ENCODE data around the gene AGBL4.

The AGBL4 gene

DNA sequence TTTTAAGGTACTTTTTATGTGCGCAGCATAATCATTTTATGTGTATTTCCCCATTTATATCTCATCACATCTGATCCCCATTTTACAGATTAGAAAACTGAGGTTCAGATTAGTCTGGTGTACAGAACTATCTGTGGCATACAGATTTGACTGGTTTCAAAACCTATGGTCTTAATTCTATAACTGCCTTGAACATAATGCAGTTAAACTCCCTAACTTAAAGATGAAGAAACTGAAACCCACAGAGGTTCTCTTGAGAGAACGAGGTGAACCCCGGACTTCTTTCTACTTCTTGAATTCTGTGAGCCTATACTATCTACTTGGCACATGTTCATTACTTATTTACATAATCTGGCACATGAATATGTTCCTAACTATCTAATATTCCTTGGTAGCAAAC, 479.1 kb downstream of the AGBL4 start:
- TF ChIP-seq, protein P1, sequence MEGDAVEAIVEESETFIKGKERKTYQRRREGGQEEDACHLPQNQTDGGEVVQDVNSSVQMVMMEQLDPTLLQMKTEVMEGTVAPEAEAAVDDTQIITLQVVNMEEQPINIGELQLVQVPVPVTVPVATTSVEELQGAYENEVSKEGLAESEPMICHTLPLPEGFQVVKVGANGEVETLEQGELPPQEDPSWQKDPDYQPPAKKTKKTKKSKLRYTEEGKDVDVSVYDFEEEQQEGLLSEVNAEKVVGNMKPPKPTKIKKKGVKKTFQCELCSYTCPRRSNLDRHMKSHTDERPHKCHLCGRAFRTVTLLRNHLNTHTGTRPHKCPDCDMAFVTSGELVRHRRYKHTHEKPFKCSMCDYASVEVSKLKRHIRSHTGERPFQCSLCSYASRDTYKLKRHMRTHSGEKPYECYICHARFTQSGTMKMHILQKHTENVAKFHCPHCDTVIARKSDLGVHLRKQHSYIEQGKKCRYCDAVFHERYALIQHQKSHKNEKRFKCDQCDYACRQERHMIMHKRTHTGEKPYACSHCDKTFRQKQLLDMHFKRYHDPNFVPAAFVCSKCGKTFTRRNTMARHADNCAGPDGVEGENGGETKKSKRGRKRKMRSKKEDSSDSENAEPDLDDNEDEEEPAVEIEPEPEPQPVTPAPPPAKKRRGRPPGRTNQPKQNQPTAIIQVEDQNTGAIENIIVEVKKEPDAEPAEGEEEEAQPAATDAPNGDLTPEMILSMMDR (IDR thresholded peaks at IDR 0.05; ENCODE audit: borderline replicate concordance, insufficient read depth, low read depth, low read length): no peak

DNA sequence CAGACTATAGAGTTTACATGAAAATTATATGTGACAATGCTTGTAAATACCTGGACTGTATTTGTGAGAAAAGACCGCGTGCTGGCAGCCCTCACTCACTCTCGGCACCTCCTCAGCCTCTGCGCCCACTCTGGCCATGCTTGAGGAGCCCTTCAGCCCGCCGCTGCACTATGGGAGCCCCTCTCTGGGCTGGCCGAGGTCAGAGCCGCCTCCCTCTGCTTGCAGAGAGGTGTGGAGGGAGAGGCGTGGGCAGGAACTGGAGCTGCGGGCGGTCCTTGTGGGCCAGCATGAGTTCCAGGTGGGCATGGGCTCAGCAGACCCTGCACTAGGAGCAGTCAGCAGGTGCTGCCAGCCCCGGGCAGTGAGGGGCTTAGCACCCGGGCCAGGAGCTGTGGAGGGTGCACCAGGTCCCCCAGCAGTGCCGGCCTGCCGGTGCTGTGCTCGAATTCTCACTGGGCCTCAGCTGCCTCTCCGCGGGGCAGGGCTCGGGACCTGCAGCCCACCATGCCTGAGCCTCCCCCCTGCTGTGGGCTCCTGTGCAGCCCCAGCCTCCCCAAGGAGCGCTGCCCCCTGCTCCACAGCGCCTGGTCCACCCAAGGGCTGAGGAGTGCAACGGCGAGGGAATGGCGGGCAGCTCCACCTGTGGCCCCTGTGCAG, 482.5 kb downstream of the AGBL4 start:
- TF ChIP-seq, protein P1 (IDR thresholded peaks at IDR 0.05; ENCODE audit: borderline replicate concordance, insufficient read depth, low read depth, low read length): no peak
- no peak overlapping the region for H3K4me3 ChIP-seq (ENCODE audit: low read depth, low read length)

More for the DNA sequence above, 479.1 kb downstream of the AGBL4 start:
- H3K4me3 ChIP-seq (ENCODE audit: low read depth, low read length): no peak overlapping the region

DNA sequence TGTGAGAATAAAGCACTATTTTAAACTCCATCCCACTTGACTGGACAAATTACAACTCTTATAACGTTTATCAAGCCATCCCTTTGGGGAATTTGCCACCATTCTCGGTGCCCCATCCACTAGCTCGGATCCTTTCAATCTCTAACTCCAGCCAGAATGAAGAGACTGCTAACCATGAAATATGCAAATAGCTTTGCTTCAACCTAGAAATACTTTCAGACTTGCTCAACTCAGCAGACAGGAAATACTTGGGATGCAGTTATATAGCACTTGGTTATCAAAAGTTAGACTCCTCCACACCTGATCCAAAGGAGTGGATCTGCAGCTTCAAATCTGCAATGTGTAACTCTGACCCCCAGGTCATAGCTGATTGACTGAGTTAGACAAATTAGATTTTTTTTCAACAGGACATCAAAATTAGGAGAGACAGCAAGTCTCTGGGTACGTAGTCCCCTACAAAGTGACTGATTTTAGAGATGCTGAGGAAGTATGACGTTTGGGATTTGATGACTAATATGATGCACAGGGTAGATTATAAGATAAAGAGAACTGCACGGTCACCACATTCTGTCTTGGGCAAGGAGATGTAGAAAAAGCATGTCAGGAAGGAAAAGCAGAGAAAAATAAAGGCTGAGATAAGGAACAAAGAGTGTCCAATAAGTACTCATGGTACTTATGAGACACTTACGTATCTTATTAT, 496.0 kb downstream of the AGBL4 start:
- no peak overlapping the region for H3K4me3 ChIP-seq (ENCODE audit: low read depth, low read length)
- TF ChIP-seq, protein P1 (IDR thresholded peaks at IDR 0.05; ENCODE audit: borderline replicate concordance, insufficient read depth, low read depth, low read length): no peak

DNA sequence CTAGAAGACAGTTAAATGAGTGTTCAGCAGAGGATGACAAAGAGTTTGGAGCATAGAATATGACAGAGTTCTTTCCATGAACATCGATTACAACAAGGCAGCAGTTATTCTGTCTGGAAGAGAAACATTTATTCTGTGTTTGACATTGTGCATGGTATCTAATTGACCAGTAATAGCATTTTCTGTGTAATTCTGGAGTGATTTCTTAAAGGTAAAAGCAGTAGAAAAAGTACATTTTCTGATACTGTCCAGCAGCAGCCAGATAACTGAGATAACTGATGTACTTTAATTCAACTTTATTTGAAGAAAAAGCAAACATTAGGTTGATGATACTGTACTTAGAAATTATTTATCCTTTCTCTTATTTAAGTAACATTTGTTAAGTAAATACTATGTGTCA, 497.1 kb downstream of the AGBL4 start:
- TF ChIP-seq, protein P1 (IDR thresholded peaks at IDR 0.05; ENCODE audit: borderline replicate concordance, insufficient read depth, low read depth, low read length): no peak
- H3K4me3 ChIP-seq (ENCODE audit: low read depth, low read length): no peak overlapping the region

- H3K4me3 ChIP-seq (ENCODE audit: low read depth, low read length): no peak overlapping the region
- TF ChIP-seq, protein P1 (IDR thresholded peaks at IDR 0.05; ENCODE audit: borderline replicate concordance, insufficient read depth, low read depth, low read length): no peak
Measured at GRCh38 chr1:49523764-49524163, 500.0 kb downstream of the AGBL4 start.

- TF ChIP-seq, protein P1 (IDR thresholded peaks at IDR 0.05; ENCODE audit: borderline replicate concordance, insufficient read depth, low read depth, low read length): no peak
- H3K4me3 ChIP-seq (ENCODE audit: low read depth, low read length): no peak overlapping the region
Measured at GRCh38 chr1:49466961-49467360, 556.8 kb downstream of the AGBL4 start.
